Neural cell (in vitro differentiated cells): ENCODE measurements around the gene LCLAT1. TPM values are rescaled to one million over a fixed set of nuclear protein-coding genes. Genes with fewer than 3 reads are reported as not detected.

Source experiments
- H2AFZ ChIP-seq: fragments of 200-600, 300-800 bp; sonication (generic), shearing (Covaris generic); 2 replicates; pipeline ENCODE4 v1.6.0; 2014; ENCODE audit warnings: low read depth, mild to moderate bottlenecking, antibody characterized with exemption, low read length, moderate library complexity
- H3F3A ChIP-seq: fragments of 200-600 bp; shearing (Covaris generic); 2 replicates; pipeline ENCODE4 v1.6.1; 2016; ENCODE audit warnings: mild to moderate bottlenecking, moderate library complexity, mixed read lengths, antibody characterized with exemption, low read length; ENCODE audit not compliant: insufficient read depth, poor library complexity, severe bottlenecking
- H3K27ac ChIP-seq: fragments of 200-600, 300-800 bp; sonication (generic), shearing (Covaris generic); 2 replicates; pipeline ENCODE4 v1.5.1; 2014; ENCODE audit warnings: mild to moderate bottlenecking, low read length, moderate library complexity
- H3K27me3 ChIP-seq: fragments of 300-800, 200-600 bp; sonication (generic), shearing (Covaris generic); 2 replicates; pipeline ENCODE4 v1.6.0; 2014; ENCODE audit warnings: mild to moderate bottlenecking, low read depth, low read length, moderate library complexity; ENCODE audit not compliant: insufficient read depth
- H3K36me3 ChIP-seq: fragments of 300-800, 200-600 bp; sonication (generic), shearing (Covaris generic); 2 replicates; pipeline ENCODE4 v1.5.1; 2014; ENCODE audit warnings: mild to moderate bottlenecking, antibody characterized with exemption, low read length, moderate library complexity; ENCODE audit not compliant: insufficient read depth
- H3K4me2 ChIP-seq: fragments of 300-800, 200-600 bp; sonication (generic), shearing (Covaris generic); 2 replicates; pipeline ENCODE4 v1.6.0; 2014; ENCODE audit warnings: mild to moderate bottlenecking, low read length
- H3K4me3 ChIP-seq: fragments of 300-800, 200-600 bp; sonication (generic), shearing (Covaris generic); 2 replicates; pipeline ENCODE4 v1.5.1; 2014; ENCODE audit warnings: mild to moderate bottlenecking, low read length, moderate library complexity
- H3K79me2 ChIP-seq: fragments of 200-600 bp; shearing (Covaris generic); replicated peaks from 2 replicates; pipeline ENCODE4 v1.6.0; 2014; ENCODE audit warnings: mild to moderate bottlenecking, low read length, moderate library complexity; ENCODE audit not compliant: insufficient read depth
- H3K9ac ChIP-seq: fragments of 300-800, 200-600 bp; sonication (generic), shearing (Covaris generic); 2 replicates; pipeline ENCODE4 v1.6.1; 2016; ENCODE audit warnings: mild to moderate bottlenecking, low read length, mixed read lengths
- H3K9me2 ChIP-seq: fragments of 200-600 bp; shearing (Covaris generic); 2 replicates; pipeline ENCODE4 v1.6.1; 2016; ENCODE audit warnings: mild to moderate bottlenecking, low read length, mixed read lengths; ENCODE audit not compliant: insufficient read depth
- H3K9me3 ChIP-seq: fragments of 200-600, 300-800 bp; sonication (generic), shearing (Covaris generic); 2 replicates; pipeline ENCODE4 v1.6.1; 2016; ENCODE audit warnings: mild to moderate bottlenecking, mixed run types, low read length, moderate library complexity, mixed read lengths
- H4K20me1 ChIP-seq: fragments of 200-600 bp; shearing (Covaris generic); 2 replicates; pipeline ENCODE4 v1.6.1; 2016; ENCODE audit warnings: mild to moderate bottlenecking, mixed run types; ENCODE audit not compliant: insufficient read depth
- CTCF ChIP-seq: fragments of 450-650 bp; IDR thresholded peaks from 2 replicates; pipeline ENCODE4 v1.5.1; 2014; ENCODE audit warnings: antibody characterized with exemption, mild to moderate bottlenecking, moderate library complexity; ENCODE audit not compliant: poor library complexity, severe bottlenecking
- EP300 ChIP-seq: fragments of 450-650 bp; conservative IDR thresholded peaks from 2 replicates; pipeline ENCODE4 v1.6.1; 2014; ENCODE audit warnings: antibody characterized with exemption, mild to moderate bottlenecking, moderate library complexity; ENCODE audit not compliant: poor library complexity, severe bottlenecking
- EZH2 ChIP-seq: fragments of 200-600, 300-800 bp; shearing (Covaris generic), sonication (generic); IDR thresholded peaks from 2 replicates; pipeline ENCODE4 v1.6.1; 2014; ENCODE audit warnings: antibody characterized with exemption, low read length, borderline replicate concordance, mild to moderate bottlenecking; ENCODE audit not compliant: insufficient read depth, poor library complexity, severe bottlenecking
- MXI1 ChIP-seq: fragments of 450-650 bp; conservative IDR thresholded peaks from 2 replicates; pipeline ENCODE4 v1.6.1; 2014; ENCODE audit warnings: antibody characterized with exemption, mild to moderate bottlenecking; ENCODE audit not compliant: poor library complexity, severe bottlenecking
- POLR2AphosphoS5 ChIP-seq: IDR thresholded peaks from 2 replicates; pipeline ENCODE4 v1.6.1; 2012
- RAD21 ChIP-seq: fragments of 450-650 bp; conservative IDR thresholded peaks from 2 replicates; pipeline ENCODE4 v1.6.1; 2014; ENCODE audit warnings: antibody characterized with exemption, mild to moderate bottlenecking, moderate library complexity
- REST ChIP-seq: IDR thresholded peaks from 2 replicates; pipeline ENCODE4 v1.6.1; 2012; ENCODE audit warnings: borderline replicate concordance
- SMC3 ChIP-seq: fragments of 450-650 bp; conservative IDR thresholded peaks from 2 replicates; pipeline ENCODE4 v1.6.1; 2014; ENCODE audit warnings: antibody characterized with exemption, mild to moderate bottlenecking, moderate library complexity; ENCODE audit not compliant: poor library complexity
- TAF1 ChIP-seq: IDR thresholded peaks from 2 replicates; pipeline ENCODE4 v1.6.1; 2012; ENCODE audit warnings: low read depth
- polyA plus RNA-seq: library from polyadenylated mRNA; depleted of rRNA; stranded (reverse); fragments of >200 nt; gene quantifications from 2 replicates; pipeline ENCODE4 v1.2.3, GENCODE V29; 2014

The LCLAT1 gene
- polyA plus RNA-seq, 1 donor from 2014 or later: 5.8 TPM

GRCh38 chr2:30590407-30590806 is 143.4 kb downstream of the LCLAT1 start:
- no peaks in the 10 kb centered on the region for H3K79me2 ChIP-seq
- H2AFZ ChIP-seq: no peak overlapping the region
- H3K9me2 ChIP-seq: no peaks in the 10 kb centered on the region
- no peaks in the 10 kb centered on the region for H3F3A ChIP-seq
- H3K4me3 ChIP-seq: no peak overlapping the region
- no peaks in the 10 kb centered on the region for H3K27me3 ChIP-seq
- no peaks in the 10 kb centered on the region for H4K20me1 ChIP-seq
- TF ChIP-seq REST (no peak), EZH2 (no peak), MXI1 (no peak), RAD21 (no peak), CTCF (no peak), SMC3 (no peak), EP300 (no peak), POLR2AphosphoS5 (no peak), TAF1 (no peak)
- no peak overlapping the region for H3K4me2 ChIP-seq
- H3K27ac ChIP-seq: no peak overlapping the region
- H3K36me3 ChIP-seq: no peaks in the 10 kb centered on the region
- no peaks in the 10 kb centered on the region for H3K9me3 ChIP-seq
- H3K9ac ChIP-seq: no peak overlapping the region

GRCh38 chr2:30591186-30591585 is 144.1 kb downstream of the LCLAT1 start:
- no peak overlapping the region for H3K27ac ChIP-seq

More at GRCh38 chr2:30591186-30591585, 144.1 kb downstream of the LCLAT1 start:
- no peak overlapping the region for H3K4me2 ChIP-seq
- no peaks in the 10 kb centered on the region for H3K9me2 ChIP-seq
- H3K9me3 ChIP-seq: peaks cover 3% of the 10 kb centered on the region
- no peaks in the 10 kb centered on the region for H3K79me2 ChIP-seq
- H3K36me3 ChIP-seq: no peaks in the 10 kb centered on the region
- H2AFZ ChIP-seq: no peak overlapping the region
- H3K27me3 ChIP-seq: no peaks in the 10 kb centered on the region
- TF ChIP-seq SMC3 (no peak), EZH2 (no peak), RAD21 (no peak), TAF1 (no peak), REST (no peak), MXI1 (no peak), CTCF (no peak), POLR2AphosphoS5 (no peak), EP300 (no peak)
- no peak overlapping the region for H3K9ac ChIP-seq
- H3F3A ChIP-seq: no peaks in the 10 kb centered on the region
- no peak overlapping the region for H3K4me3 ChIP-seq
- H4K20me1 ChIP-seq: no peaks in the 10 kb centered on the region
